HG03280 (cell line): ENCODE results near the gene TRPV5.

ENCODE experiments used
- ATAC-seq: cut with Tn5 transposase; IDR thresholded peaks from one replicate; pipeline ENCODE4 v1.9.1; 2021; ENCODE audit warnings: mild to moderate bottlenecking, moderate library complexity; ENCODE audit not compliant: unreplicated experiment

Gene TRPV5

GRCh38 chr7:142941541-142941940 lies 8.0 kb upstream of the TRPV5 start:
- ATAC-seq = no peak

- ATAC-seq = no peak
Observed at GRCh38 chr7:142940966-142941535, 7.5 kb upstream of the TRPV5 start.

GRCh38 chr7:142939226-142939910 lies 5.8 kb upstream of the TRPV5 start, which contains the start of gene LLCFC1:
TSS of gene LLCFC1 (plus strand) at chr7:142939484. CDS start at chr7:142939622, 138 bp downstream.
- no peak for ATAC-seq

DNA sequence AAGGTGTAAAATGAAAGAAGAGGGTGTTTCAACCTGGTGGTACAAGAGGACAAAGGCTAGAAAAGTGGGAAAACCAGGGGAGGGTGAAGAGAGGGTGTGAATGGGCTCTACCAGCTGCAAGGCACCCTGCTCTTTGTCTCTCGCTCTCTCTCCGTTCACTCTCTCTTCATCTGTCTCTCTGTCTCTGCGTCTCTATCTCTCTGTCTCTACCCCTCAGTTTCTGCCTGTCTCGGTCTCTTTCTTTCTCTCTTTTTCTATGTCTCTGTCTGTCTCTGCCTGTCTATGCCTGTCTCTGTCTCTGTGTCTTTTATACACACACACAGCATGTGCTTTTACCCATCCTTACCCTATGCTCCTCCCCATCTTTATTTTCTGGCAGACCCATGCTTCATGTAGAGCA lies 5.1 kb upstream of the TRPV5 start:
- ATAC-seq = no peak

GRCh38 chr7:142935941-142936565 lies 2.5 kb upstream of the TRPV5 start:
- no peak for ATAC-seq

GRCh38 chr7:142934056-142934455 lies 510 bp upstream of the TRPV5 start:
- no peak for ATAC-seq

DNA sequence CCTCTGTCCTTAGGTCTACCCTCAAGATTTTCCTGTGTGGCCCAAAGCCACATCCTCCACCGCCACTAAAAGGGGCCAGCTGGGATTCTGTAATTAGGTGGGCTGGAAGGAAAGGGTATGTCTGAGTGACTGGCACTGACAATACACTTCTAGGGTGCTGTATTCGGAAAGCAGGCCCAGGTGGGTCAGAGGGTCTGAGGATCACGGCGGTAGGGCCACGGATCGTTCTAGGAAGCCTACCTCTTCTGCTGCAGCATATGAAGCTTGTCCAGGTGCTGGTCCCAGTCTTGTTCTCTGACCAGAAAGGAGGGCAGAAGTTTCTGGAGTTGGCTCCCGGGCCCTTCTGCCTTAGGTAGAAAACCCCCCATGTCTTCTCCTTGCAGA lies 462 bp downstream of the TRPV5 start:
- ATAC-seq = no peak

DNA sequence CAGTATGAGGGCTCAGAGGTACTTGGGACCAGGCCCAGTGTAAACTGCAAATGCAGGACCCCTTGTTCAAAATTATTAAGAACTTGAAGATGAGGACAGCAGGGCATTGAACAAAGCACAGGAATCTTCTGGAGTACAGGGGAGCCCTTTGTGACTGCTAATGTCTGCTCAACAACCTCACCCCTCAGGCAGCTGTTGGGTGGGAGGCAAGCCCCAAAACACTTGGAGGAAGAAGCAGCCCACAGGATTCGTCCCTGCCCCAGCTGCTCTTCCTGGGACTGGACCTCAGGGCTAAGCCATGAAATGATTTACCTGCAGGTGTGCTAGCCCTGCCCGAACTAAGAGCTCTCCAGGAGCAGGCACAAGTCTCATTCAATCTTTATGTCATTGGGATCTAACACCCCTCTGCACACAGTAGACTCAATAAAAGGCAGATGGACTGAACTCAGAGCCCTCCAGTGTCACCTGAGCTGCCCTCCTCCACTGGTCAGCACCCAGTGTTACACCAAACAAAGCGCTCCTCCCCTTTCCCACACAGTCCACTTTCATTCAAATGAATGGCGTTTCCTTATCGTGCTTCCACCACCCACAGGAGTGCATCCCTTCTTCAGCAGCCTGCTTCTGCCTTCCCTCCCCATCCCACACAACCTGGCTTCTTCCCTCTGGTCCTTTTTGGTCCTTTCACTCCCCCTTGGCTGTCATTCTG lies 1.0 kb downstream of the TRPV5 start:
- no peak for ATAC-seq

- ATAC-seq = no peak
Observed at GRCh38 chr7:142930126-142930730, 3.3 kb downstream of the TRPV5 start.

DNA sequence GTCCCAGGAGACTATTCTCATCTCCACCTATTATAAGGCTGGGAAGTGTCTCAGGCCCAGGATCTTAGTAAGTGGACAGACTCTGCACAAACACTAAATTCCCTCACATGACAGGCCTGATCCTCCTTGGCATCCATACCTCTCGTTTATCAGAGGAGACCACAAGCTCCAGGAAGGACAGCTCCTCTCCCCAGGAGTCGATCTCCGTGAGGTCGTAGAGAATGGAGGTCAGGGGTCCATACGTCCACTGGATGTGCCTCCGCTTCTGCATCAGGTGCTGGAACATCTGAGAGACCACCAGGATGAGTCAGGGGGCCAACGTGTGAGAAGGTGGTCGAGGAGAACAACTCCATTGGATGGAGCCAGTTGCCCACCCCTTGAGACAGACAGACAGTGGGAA lies 5.6 kb downstream of the TRPV5 start:
- no peak for ATAC-seq

DNA sequence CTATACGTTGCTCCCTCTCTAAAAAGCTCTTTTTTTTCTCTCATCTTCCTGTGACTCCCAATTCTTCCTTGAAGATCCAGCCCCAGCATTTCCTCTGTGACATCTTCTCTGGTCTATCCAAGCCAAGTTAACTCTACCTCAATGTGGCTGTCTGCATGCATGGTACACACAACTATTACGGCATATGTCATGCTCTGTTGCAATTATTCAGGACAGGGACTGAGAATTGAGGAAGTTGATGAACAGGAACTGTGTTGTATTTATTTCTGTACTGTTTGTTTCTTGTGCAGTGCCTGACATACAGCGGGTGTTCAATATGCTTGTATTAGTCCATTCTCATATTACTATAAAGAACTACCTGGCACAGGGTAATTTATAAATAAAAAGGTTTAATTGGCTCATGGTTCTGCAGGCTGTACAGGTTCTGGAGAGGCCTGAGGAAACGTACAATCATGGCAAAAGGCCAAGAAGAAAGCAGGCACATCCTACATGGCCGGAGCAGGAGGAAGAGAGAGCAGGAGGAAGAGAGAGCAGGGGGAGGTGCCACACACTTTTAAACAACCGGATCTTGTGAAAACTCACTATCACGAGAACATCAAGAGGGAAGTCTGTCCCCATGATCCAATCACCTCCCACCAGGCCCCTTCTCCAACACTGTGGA lies 6.3 kb downstream of the TRPV5 start:
- no peak for ATAC-seq

DNA sequence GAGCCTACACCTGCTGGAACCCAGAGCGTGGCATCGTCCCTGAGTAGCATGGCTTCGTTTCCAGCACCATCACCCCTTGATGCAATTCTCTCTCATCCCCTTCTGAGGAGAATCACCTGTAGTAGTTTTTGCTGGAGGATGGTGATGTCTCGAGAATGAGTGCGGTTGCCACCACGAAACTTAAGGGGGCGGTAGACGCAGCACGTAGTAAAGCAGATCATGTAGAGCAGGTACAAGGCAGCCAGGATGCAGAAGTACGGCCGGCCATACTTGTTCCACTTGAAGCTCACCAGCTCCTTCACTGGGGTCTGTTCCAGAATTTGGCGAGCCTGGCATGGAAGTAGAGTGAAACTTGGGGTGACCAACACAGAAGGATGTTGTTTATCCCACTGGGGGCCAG lies 8.1 kb downstream of the TRPV5 start:
- ATAC-seq = no peak

DNA sequence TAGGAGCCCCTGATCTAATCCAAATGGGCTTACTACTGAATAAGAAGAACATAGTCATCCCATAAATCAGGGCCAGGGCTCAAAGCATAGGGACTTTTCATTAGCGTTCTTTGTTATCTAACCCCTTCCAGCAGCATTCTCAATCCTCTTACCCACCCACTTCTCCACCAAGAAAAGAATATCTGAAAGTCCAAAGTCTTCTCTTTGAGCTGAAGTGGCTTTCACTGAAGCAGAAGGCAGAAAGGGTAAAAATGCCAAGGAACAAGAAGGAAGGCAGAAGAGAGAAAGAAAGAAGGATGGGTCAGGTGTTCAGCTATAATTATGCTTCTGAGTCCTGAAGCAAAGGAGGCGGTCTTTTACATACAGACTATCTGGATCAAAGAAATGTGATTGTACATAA lies 10.2 kb downstream of the TRPV5 start:
- ATAC-seq = no peak

GRCh38 chr7:142919656-142920055 lies 13.9 kb downstream of the TRPV5 start:
- ATAC-seq = no peak

- no peak for ATAC-seq
Observed at GRCh38 chr7:142918901-142919300, 14.6 kb downstream of the TRPV5 start.

DNA sequence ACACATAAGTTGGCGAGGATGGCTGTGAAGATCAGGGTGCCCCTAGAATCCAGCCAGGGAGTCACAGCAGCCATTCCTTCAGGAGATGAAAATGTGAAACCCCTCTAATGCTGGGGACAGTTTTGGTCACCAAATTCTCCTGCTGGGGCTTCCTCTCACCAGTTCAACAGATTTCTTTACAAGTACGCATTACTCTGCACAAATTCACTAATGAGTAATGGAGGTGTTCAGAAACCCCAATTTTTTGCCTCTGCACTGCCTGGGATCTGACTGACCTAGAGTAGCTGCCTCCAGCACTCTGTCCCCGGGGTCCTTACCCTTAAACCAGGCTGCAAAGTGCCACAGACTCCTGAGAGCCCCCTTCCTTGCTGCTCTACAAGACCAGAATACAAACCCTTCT lies 16.1 kb downstream of the TRPV5 start:
- ATAC-seq = no peak

- ATAC-seq = no peak
Observed at GRCh38 chr7:142916508-142916907, 17.0 kb downstream of the TRPV5 start.

DNA sequence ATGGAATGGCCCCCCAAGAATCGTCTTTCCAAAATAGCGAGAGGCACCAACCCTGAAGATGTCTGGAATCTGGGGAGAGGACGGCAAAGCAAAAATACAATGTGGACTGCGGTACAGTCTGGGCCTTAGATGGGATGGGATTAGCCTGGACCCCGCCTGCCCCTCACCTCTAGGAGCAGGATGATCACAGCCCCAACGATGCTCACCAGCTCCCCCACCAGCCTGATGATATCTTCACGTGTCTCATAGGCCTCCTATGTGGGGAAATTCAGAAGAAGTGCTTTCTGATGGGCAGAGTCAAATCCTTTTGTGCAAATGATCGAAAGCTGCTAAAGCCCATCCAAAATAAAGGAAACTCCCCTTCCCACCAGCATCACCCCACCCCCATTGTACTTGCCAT lies 18.2 kb downstream of the TRPV5 start:
- ATAC-seq = no peak

- no peak for ATAC-seq
Observed at GRCh38 chr7:142914121-142914520, 19.4 kb downstream of the TRPV5 start.

GRCh38 chr7:142913566-142913965 lies 20.0 kb downstream of the TRPV5 start:
- no peak for ATAC-seq

DNA sequence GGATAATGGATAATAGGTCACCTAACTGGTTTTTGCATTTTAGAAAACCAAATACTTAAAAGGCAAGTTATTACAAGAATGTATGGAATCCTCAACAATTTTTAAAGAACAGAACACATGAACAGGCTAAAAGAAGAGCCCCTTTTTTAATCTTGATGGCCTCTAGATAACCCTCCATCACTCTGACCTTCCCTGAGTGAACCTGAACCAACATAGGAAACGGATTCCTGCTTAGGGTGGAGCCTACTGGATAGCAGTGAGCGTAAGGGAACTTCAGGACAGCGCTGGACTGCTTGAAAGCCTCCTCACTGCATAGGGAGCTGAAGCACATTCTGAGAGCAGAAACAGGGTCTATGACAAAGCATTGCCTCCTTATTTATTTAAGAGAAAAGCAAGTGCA lies 20.5 kb downstream of the TRPV5 start:
- no peak for ATAC-seq
